ENCODE measurements around the gene TPH2. TPM values are rescaled to one million over a fixed set of nuclear protein-coding genes. Genes with fewer than 3 reads are reported as not detected.

Gene TPH2
- not detected in 2 replicates for total RNA-seq

DNA sequence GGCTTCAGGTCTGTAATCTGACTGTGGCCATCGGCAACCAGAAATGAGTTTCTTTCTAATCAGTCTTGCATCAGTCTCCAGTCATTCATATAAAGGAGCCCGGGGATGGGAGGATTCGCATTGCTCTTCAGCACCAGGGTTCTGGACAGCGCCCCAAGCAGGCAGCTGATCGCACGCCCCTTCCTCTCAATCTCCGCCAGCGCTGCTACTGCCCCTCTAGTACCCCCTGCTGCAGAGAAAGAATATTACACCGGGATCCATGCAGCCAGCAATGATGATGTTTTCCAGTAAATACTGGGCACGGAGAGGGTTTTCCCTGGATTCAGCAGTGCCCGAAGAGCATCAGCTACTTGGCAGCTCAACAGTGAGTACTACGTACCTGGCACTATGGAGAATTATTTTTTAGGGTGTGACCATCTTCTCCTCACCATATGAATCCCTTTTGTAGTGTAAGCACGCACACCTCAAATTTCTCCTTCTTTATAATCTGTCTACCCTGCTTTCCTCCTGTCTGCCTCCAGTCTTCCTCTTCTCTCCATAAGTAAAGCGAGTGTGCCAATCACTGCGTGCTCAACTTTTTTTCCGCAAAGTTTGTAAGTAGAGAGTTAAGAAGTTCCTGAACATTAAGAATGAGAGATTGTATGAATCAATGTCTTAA lies at the start of gene TPH2:
TSS of gene TPH2 (plus strand) at position 118 of the 658 bp plus-strand sequence. CDS start at position 260, 142 bp downstream.

Other genes starting within 250 kb of the TPH2 start
- 8.1 and 16.0 TPM in 2 replicates for gene RAB21, start 184.0 kb upstream of the TPH2 start, total RNA-seq
- 11.5 and 12.2 TPM in 2 replicates for gene TBC1D15, start 99.1 kb upstream of the TPH2 start, total RNA-seq

Data from myometrial cell (primary cell).